Sigmoid colon (tissue), 7 donors: ENCODE measurements around the gene C7. TPM values are rescaled to one million over a fixed set of nuclear protein-coding genes. Genes with fewer than 3 reads are reported as not detected.

Experiments used
- DNase-seq: peaks from one replicate; pipeline ENCODE4 v3.0.0-alpha.2; 2019
- H3K27ac ChIP-seq, 4 donors: fragments of 200-600 bp; sonication (generic); one replicate each; pipeline ENCODE4 v1.5.1; 2016 to 2019; ENCODE audit warnings: mild to moderate bottlenecking in 1 of 4
- H3K27me3 ChIP-seq, 3 donors: fragments of 200-600 bp; sonication (generic); one replicate each; pipeline ENCODE4 v1.5.1; 2019; ENCODE audit warnings: mild to moderate bottlenecking in 1 of 3
- H3K36me3 ChIP-seq, 4 donors: fragments of 200-600 bp; sonication (generic); one replicate each; pipeline ENCODE4 v1.5.1; 2016 to 2019
- H3K4me1 ChIP-seq, 4 donors: fragments of 200-600 bp; sonication (generic); one replicate each; pipeline ENCODE4 v1.5.1; 2017 to 2019
- H3K4me3 ChIP-seq, 4 donors: fragments of 200-600 bp; sonication (generic); one replicate each; pipeline ENCODE4 v1.5.1; 2017 to 2019; ENCODE audit warnings: mild to moderate bottlenecking in 2 of 4, moderate library complexity in 1 of 4
- H3K9me3 ChIP-seq, 4 donors: fragments of 200-600 bp in 3 of 4; sonication (generic) in 3 of 4; one replicate each; pipeline versions ENCODE4 v1.5.1 to v1.6.1; 2013 to 2019
- CTCF ChIP-seq, 4 experiments: fragments of 450-650 bp in 3 of 4; fragments of 200-600 bp in 1 of 4; IDR thresholded peaks; one replicate each; pipeline ENCODE4 v1.5.1; 2016 to 2019; ENCODE audit warnings: antibody characterized with exemption in 4 of 4, mild to moderate bottlenecking in 3 of 4, moderate library complexity in 2 of 4
- EP300 ChIP-seq, 4 donors: sonication (generic); formaldehyde crosslinking; IDR thresholded peaks; one replicate each; pipeline ENCODE4 v1.6.1; 2017; ENCODE audit warnings: antibody characterized with exemption in 4 of 4
- POLR2A ChIP-seq, 2 donors: fragments of 450-650 bp; IDR thresholded peaks; one replicate each; pipeline ENCODE4 v1.6.1; 2016; ENCODE audit warnings: antibody characterized with exemption in 2 of 2, mild to moderate bottlenecking in 2 of 2, moderate library complexity in 2 of 2
- POLR2AphosphoS5 ChIP-seq, 4 donors: sonication (generic); formaldehyde crosslinking; IDR thresholded peaks; one replicate each; pipeline ENCODE4 v1.6.1; 2017; ENCODE audit warnings: antibody characterized with exemption in 4 of 4
- WGBS, 2 donors: extraction: QIAGEN DNeasy Blood & Tissue Kit; methylation state at CpG; one replicate each; pipeline ENCODE4 v1.1.7; 2013; 5-methylcytosine and 5-hydroxymethylcytosine counted together
- intact Hi-C: fragments of 100-400 bp; cut with DNase I; formaldehyde crosslinking; loops from one replicate; pipeline ENCODE4 v1.15.1; 2023
- polyA plus RNA-seq, 3 donors: library from polyadenylated mRNA; stranded (reverse); fragments of 200-250 nt; gene quantifications; one replicate each; pipeline ENCODE4 v1.2.3, GENCODE V29; 2013
- total RNA-seq, 4 donors: library from RNA; depleted of rRNA; stranded (reverse); fragments of >200 nt; gene quantifications; one replicate each; pipeline ENCODE4 v1.1.0, GENCODE V29; 2016
- donor health status: healthy with polysubstance abuse.
- donor health status: Bipolar disorder and iron deficiency.
- donor health status: healthy.

The C7 gene
- total and polyA plus RNA-seq, 7 donors, result 6.2 to 799 (median 267) TPM

GRCh38 chr5:40991168-40991980, 82.1 kb downstream of the C7 start:
- 27 to 29% methylated on average over 2 of the region's 2 CpGs for WGBS, 2 donors
- Histone ChIP-seq H3K27me3 (no peaks in the 10 kb centered on the region), H3K4me3 (no peak overlapping the region), H3K36me3 (no peaks in the 10 kb centered on the region), H3K27ac (peak overlapping the region; percentile 47 to 66 (median 62)), H3K9me3 (no peaks in the 10 kb centered on the region), H3K4me1 (peaks cover 0 to 17% (median 8%) of the 10 kb centered on the region in 4 donors)
- DNase-seq, result peak; percentile 87
- intact Hi-C loops, result no loop called here
- TF ChIP-seq POLR2A (IDR thresholded peaks at IDR 0.05) (no peak), POLR2AphosphoS5 (IDR thresholded peaks at IDR 0.05) (peak; percentile 53 to 76 (median 70)), EP300 (IDR thresholded peaks at IDR 0.05) (peak in 3 of 4 donors; percentile 19 to 67 (median 44)), CTCF (IDR thresholded peaks at IDR 0.05) (no peak)

- intact Hi-C loops, result no loop called here
- H3K27me3 ChIP-seq, result no peaks in the 10 kb centered on the region
- peak overlapping the region; percentile 44 to 66 (median 52) for H3K27ac ChIP-seq
- H3K4me1 ChIP-seq, result peaks cover 0 to 17% (median 8%) of the 10 kb centered on the region in 4 donors
- no peak for DNase-seq
- no peaks in the 10 kb centered on the region for H3K36me3 ChIP-seq
- no peaks in the 10 kb centered on the region for H3K9me3 ChIP-seq
- 73 to 80% methylated on average over 5 of the region's 5 CpGs for WGBS, 2 donors
- no peak overlapping the region for H3K4me3 ChIP-seq
- no peak for TF ChIP-seq POLR2A (IDR thresholded peaks at IDR 0.05)
- no peak for TF ChIP-seq POLR2AphosphoS5 (IDR thresholded peaks at IDR 0.05)
- TF ChIP-seq EP300 (IDR thresholded peaks at IDR 0.05), result no peak
- TF ChIP-seq CTCF (IDR thresholded peaks at IDR 0.05), result no peak
Measured at GRCh38 chr5:40991981-40992559, 82.8 kb downstream of the C7 start.

- intact Hi-C loops, result no loop called here
- Histone ChIP-seq H3K4me3 (no peak overlapping the region), H3K4me1 (peaks cover 0 to 10% (median 3%) of the 10 kb centered on the region in 4 donors), H3K36me3 (no peaks in the 10 kb centered on the region), H3K27ac (no peak overlapping the region), H3K9me3 (no peaks in the 10 kb centered on the region), H3K27me3 (no peaks in the 10 kb centered on the region)
- WGBS, 2 donors, result 95% methylated on average over 5 of the region's 5 CpGs
- DNase-seq, result no peak
- TF ChIP-seq CTCF (IDR thresholded peaks at IDR 0.05) (no peak), POLR2AphosphoS5 (IDR thresholded peaks at IDR 0.05) (no peak), POLR2A (IDR thresholded peaks at IDR 0.05) (no peak), EP300 (IDR thresholded peaks at IDR 0.05) (no peak)
Measured at GRCh38 chr5:40995801-40996586, 86.7 kb downstream of the C7 start.

- DNase-seq, result no peak
- Histone ChIP-seq H3K27me3 (no peaks in the 10 kb centered on the region), H3K4me1 (no peaks in the 10 kb centered on the region), H3K36me3 (no peaks in the 10 kb centered on the region), H3K4me3 (no peak overlapping the region), H3K27ac (no peak overlapping the region), H3K9me3 (no peaks in the 10 kb centered on the region)
- intact Hi-C loops, result no loop called here
- 78 to 93% methylated on average over 1 of the region's 1 CpG for WGBS, 2 donors
- TF ChIP-seq POLR2AphosphoS5 (IDR thresholded peaks at IDR 0.05) (no peak), EP300 (IDR thresholded peaks at IDR 0.05) (no peak), POLR2A (IDR thresholded peaks at IDR 0.05) (no peak), CTCF (IDR thresholded peaks at IDR 0.05) (no peak)
Measured at GRCh38 chr5:40999142-40999541, 89.8 kb downstream of the C7 start.
